ENCODE measurements around the gene BMPR1A. TPM values are rescaled to one million over a fixed set of nuclear protein-coding genes. Genes with fewer than 3 reads are reported as not detected.
"Not testable (repeated sequence)": the region's sequence is repeated elsewhere in the genome, so short reads cannot be mapped to it uniquely, and the experiment has no call there.

The BMPR1A gene
- total RNA-seq, 6 experiments from 2014 or later, result 9.9 to 20.4 (median 12.4) TPM

DNA sequence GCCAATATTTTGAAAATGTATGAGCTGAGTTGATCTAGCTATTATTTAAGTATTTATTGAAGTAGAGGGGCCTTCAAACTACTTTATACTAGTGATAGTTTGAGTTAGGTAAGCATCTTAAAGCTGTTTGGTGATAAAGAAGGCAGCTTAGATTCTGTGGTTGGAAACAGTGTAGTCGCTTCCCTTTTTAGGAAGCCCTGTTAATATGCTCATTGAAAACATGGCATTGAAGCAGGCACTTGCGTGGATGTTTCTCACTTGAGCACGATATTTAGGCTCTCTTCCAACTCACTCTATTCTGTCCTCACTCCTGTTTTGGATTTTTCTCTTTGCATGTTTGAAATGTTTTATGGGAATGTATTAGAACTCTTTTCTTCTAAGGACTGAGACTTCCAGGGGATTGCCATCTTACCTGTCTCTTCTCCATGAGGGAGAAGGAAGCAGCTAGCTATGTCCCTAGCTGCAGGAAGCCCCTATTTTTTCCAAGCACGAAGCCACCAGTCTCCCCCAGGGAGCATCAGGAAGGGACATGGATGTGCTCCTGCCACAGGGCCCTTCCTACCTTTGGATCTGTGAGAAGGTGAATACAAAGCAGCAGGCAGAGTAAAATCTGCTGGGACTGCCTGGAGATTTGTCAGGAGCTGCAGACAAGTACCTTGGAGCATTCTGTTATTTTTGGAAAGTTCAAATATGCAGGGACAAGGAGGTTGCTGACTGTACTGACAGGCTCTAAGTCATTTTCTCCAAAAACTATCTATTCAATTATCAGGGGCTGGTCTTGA, 22.0 kb upstream of the BMPR1A start:
- ATAC-seq (no peak), DNase-seq (no peak)
- TF ChIP-seq, protein P1, sequence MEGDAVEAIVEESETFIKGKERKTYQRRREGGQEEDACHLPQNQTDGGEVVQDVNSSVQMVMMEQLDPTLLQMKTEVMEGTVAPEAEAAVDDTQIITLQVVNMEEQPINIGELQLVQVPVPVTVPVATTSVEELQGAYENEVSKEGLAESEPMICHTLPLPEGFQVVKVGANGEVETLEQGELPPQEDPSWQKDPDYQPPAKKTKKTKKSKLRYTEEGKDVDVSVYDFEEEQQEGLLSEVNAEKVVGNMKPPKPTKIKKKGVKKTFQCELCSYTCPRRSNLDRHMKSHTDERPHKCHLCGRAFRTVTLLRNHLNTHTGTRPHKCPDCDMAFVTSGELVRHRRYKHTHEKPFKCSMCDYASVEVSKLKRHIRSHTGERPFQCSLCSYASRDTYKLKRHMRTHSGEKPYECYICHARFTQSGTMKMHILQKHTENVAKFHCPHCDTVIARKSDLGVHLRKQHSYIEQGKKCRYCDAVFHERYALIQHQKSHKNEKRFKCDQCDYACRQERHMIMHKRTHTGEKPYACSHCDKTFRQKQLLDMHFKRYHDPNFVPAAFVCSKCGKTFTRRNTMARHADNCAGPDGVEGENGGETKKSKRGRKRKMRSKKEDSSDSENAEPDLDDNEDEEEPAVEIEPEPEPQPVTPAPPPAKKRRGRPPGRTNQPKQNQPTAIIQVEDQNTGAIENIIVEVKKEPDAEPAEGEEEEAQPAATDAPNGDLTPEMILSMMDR (IDR thresholded peaks at IDR 0.05), result no peak
- TF ChIP-seq POLR2A (IDR thresholded peaks at IDR 0.05), result no peak
- Histone ChIP-seq H3K36me3 (no peaks in the 10 kb centered on the region), H3K4me1 (peaks cover 0 to 22% (median 1%) of the 10 kb centered on the region in 4 donors), H3K27ac (no peak overlapping the region), H3K27me3 (no peaks in the 10 kb centered on the region), H3K4me3 (no peak overlapping the region), H3K9me3 (no peaks in the 10 kb centered on the region)
- intact Hi-C loops (cut with DNase I), result no loop called here
- 52% methylated on average over 4 of the region's 4 CpGs for WGBS (ENCODE audit: insufficient coverage, low coverage, low lambda C conversion rate, missing lambda C conversion rate)

DNA sequence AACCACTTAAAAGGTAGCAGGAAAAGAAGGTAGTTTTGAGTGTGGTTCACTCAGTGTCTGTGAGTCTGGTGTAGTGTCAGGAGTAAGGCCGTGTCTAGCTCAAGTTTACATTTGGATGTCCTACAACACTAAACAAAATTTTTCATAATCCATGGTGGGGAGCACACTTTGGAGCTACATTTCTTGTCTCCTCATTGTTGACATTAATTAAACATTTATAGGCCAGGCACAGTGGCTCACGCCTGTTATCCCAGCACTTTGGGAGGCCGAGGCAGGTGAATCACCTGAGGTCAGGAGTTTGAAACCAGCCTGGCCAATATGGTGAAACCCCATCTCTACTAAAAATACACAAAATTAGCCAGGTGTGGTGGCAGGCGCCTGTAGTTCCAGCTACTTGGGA, 21.1 kb upstream of the BMPR1A start:
- H3K36me3 ChIP-seq; H3K27me3 ChIP-seq; ATAC-seq; H3K27ac ChIP-seq; intact Hi-C loops (cut with DNase I); DNase-seq; H3K9me3 ChIP-seq; H3K4me3 ChIP-seq: not testable (repeated sequence)
- peaks cover 0 to 21% (median 1%) of the 10 kb centered on the region in 4 donors for H3K4me1 ChIP-seq
- WGBS (ENCODE audit: insufficient coverage, low coverage, low lambda C conversion rate, missing lambda C conversion rate), result 80% methylated on average over 4 of the region's 4 CpGs

DNA sequence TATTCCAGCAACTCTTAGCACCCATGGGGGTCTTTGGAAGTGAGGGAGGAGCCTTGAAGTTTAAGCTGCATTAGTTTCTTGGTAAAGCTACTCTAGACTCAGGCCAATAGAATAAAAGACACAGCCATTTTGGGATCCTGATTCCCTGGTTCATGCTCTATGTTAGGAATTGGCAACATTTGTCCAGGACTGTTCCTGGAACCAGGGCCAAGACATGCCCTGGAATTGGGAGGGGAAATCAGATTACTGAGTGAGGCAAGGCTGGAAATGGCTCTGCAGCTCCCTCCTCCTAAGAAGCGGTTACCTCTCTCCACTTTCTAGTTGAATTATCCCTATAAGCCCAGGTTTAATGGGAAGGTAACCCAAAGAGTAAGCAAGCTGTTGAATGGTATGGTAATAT, 14.2 kb upstream of the BMPR1A start:
- Histone ChIP-seq H3K27me3 (no peaks in the 10 kb centered on the region), H3K4me3 (no peak overlapping the region), H3K9me3 (no peaks in the 10 kb centered on the region), H3K27ac (no peak overlapping the region), H3K4me1 (no peaks in the 10 kb centered on the region), H3K36me3 (no peaks in the 10 kb centered on the region)
- DNase-seq (no peak), ATAC-seq (peak in 1 of 4 donors; percentile 34)
- WGBS (ENCODE audit: insufficient coverage, low coverage, low lambda C conversion rate, missing lambda C conversion rate), result 100% methylated on average over 1 of the region's 1 CpG
- intact Hi-C loops (cut with DNase I), result no loop called here
- TF ChIP-seq, protein P1 (IDR thresholded peaks at IDR 0.05), result no peak
- no peak for TF ChIP-seq POLR2A (IDR thresholded peaks at IDR 0.05)

DNA sequence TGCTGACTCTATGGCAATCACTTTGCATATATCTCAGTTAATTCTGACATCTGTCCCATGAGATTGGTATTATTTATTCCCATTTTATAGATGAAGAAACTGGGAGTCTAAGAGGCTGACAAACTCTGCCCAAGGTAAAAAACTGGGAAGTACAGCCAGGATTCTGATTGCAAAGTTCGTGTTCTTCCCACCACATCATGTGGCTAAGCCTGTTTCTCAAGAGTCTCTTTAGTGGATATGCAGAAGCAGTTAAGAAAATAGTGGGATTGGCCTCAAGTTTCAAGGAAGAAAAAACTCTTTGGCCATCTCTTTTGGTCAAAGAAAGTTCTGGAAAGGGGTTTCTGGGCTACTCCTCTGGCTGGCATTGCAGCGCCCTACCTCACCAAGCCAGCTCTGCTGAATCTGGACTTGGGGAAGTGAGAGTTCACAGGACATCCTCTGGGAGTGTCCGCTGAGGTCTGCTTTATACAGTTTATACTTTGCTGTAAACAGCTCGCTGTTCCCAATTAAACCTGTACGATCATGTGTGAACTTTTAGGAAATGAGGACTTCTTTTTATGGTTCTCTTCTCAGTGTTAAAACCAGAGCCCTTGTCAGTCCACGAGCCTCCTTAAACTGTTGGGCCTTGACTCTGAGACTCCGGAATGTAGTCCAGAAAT, 12.2 kb upstream of the BMPR1A start:
- Histone ChIP-seq H3K27me3 (no peaks in the 10 kb centered on the region), H3K36me3 (no peaks in the 10 kb centered on the region), H3K4me3 (no peak overlapping the region), H3K4me1 (no peaks in the 10 kb centered on the region), H3K9me3 (no peaks in the 10 kb centered on the region), H3K27ac (no peak overlapping the region)
- 43% methylated on average over 4 of the region's 7 CpGs for WGBS (ENCODE audit: insufficient coverage, low coverage, low lambda C conversion rate, missing lambda C conversion rate)
- ATAC-seq (peak in 3 of 4 donors; percentile 36 to 51 (median 44)), DNase-seq (no peak)
- intact Hi-C loops (cut with DNase I), result no loop called here
- TF ChIP-seq, protein P1 (IDR thresholded peaks at IDR 0.05), result no peak
- no peak for TF ChIP-seq POLR2A (IDR thresholded peaks at IDR 0.05)

Measured in right lobe of liver (tissue), 6 donors.